ENCODE data around the gene FLOT1.
"Not testable (repeated sequence)": the region's sequence is repeated elsewhere in the genome, so short reads cannot be mapped to it uniquely, and the experiment has no call there.

Gene FLOT1

DNA sequence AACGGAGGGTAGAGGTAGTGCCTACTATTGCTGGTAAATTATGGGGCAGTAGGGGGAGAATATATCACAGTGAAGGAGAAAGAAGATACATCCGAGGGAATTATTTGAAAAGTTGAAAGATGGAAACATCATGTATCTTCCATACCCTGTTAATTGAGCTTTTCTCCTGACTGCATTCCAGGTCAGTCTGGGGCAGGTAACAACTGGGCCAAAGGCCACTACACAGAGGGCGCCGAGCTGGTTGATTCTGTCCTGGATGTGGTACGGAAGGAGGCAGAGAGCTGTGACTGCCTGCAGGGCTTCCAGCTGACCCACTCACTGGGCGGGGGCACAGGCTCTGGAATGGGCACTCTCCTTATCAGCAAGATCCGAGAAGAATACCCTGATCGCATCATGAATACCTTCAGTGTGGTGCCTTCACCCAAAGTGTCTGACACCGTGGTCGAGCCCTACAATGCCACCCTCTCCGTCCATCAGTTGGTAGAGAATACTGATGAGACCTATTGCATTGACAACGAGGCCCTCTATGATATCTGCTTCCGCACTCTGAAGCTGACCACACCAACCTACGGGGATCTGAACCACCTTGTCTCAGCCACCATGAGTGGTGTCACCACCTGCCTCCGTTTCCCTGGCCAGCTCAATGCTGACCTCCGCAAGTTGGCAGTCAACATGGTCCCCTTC is 19.2 kb downstream of the FLOT1 start:
- DNase-seq (ENCODE audit: low spot score) = not testable (repeated sequence)

DNA sequence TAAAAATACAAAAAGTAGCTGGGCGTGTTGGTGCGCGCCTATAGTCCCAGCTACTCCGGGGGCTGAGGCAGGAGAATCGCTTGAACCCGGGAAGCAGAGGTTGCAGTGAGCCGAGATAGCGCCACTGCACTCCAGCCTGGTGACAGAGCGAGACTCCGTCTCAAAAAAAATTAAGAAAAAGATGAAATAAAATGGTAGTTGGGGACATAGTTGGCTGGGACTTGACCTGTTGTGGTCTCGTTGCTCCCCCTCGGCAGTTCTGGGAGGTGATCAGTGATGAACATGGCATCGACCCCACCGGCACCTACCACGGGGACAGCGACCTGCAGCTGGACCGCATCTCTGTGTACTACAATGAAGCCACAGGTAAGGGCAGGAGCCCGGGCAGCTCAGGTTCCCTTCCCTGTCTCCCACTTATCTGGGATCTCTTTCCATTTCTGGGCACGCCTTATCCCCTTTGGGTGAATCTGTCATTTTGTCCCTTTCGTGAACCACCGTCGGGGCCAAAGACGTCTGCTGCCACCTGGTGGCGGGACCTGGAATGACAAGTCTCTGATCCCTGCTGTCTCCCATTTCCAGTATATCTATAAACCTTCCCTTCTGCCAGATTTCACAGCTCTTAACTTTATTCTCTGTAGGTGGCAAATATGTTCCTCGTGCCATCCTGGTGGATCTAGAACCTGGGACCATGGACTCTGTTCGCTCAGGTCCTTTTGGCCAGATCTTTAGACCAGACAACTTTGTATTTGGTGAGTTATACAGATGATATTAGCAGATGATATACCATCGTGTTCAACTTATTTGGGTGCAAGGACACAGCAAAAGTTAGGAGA is 20.0 kb downstream of the FLOT1 start:
- peak; percentile 91 for DNase-seq (ENCODE audit: low spot score)

DNA sequence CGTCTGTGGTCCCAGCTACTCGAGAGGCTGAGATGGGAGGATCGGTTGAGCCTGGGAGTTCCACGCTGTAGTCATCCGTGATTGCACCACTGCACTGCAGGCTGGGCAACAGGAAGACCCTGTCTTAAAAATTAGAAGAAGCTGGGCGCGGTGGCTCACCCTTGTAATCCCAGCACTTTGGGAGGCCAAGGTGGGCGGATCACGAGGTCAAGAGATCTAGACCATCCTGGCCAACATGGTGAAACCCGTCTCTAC is 20.5 kb downstream of the FLOT1 start:
- not testable (repeated sequence) for DNase-seq (ENCODE audit: low spot score)

DNA sequence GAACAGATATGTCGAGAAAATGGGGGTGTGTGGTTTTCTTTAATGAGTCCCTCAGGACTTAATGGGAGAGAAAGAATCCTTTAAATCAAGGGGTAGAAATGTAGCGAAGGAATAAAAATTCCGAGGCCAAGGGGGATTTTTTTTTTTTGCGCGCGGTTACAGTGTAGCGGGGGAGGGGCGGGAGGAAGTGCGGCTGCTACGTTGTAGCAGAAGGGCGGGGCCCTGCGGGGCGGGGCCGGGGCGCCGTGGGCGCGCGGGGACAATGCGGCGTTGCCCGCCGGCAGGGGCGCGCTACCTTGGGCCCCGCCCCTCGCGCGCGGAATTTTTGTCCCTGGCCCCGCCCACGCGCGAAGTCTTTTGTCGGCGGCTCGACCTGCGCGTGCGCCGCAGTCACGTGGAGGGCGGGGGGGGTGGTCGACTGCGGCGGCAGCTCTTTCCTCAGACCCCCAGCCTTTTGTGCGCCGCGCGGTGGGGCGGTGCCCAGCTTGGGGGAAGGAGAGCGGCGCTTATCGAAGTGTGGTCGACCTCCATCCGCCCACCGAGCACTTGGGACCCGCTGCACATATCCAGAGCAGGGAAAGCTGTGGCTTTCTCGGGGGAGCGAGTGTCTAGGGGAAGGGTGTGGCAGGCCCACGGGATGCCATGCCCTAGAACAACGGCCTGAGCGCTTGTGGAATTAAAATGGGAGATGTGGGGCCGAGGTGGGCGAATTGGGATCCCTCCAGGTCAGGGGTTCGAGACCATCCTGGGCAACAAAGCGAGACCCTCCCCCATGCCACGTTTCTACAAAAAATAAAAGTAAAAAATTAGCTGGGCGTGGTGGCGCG is 21.1 kb downstream of the FLOT1 start:
- peak; percentile 94 for DNase-seq (ENCODE audit: low spot score)

DNA sequence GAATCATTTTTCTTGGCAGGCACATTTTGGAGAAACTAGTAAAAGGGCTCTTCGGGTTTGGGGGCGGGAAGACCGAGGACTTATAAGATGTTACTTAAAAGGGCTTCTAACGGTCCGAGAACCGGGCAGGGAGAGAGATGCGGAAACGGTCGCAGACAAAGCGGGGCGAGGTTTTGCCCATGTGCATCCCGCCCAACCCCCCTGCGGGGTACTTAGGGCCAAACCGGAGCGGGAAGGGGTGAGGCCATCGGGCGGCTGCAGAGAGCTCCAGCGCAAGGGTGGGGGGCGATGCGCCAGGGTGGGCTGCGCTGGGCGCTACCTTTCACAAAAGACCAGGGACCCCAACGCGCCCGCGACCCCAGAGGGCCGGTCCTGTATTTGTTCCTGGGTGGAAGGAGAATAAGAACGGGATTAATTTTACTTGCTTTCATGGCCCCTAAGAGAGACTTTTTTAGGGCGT is 21.7 kb downstream of the FLOT1 start:
- DNase-seq (ENCODE audit: low spot score) = peak; percentile 87

DNA sequence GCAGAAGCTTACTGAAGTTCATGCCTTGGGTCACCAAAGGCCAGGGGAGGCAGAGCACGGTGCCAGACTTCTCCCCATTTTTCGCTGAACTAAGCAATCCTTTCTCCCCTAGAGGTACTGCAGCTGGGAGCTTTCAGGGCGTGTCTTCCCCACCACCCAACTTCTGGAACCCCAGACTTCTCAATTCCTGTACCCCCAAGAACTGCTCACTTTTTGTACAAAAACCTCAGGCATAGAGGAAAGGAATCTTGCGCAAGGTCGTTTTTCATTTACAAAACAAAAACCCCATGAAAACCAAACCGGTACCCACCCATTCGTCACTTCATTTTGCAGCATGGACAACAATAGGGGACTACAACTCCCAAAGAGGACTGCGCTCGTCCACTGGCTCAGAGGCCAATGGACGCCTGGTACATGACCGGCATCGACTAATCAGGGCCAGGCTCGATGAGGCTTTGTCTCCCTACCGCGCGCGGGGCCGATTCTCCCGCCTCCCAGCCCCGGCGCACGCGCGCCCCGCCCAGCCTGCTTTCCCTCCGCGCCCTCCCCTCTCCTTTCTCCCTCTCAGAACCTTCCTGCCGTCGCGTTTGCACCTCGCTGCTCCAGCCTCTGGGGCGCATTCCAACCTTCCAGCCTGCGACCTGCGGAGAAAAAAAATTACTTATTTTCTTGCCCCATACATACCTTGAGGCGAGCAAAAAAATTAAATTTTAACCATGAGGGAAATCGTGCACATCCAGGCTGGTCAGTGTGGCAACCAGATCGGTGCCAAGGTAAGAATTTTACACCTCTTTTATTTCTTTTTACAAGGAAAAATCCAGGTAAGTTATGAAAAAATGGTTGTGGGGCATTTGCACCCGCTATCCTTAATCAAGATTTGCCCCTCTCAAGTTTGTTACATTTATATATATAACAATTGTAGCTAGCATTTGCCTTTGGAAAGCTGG is 22.4 kb downstream of the FLOT1 start, which contains the start of gene TUBB:
TSS of gene TUBB (plus strand) at position 562 of the 947 bp plus-strand sequence. CDS start at position 717, 155 bp downstream.
- peak; percentile 98 for DNase-seq (ENCODE audit: low spot score)

DNA sequence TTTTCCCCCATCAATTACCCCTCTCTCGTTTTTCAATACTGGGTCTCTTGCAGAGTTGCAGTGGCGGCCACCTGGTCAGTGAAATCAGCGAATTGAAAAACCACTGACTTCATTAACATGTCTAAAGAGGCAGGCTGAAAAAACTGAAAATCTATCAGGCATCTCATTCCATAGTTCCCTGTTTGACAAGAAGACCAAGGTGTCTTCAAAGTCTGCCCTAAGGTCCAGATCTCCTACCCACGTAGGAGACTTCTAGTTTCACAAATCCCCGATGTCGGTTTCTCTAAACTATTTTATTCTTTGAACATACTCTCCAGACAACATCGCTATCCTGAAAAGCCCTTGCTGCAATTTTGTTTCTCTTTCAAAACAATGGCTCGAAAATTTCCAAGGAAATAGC is 23.1 kb downstream of the FLOT1 start:
- DNase-seq (ENCODE audit: low spot score) = no peak

DNA sequence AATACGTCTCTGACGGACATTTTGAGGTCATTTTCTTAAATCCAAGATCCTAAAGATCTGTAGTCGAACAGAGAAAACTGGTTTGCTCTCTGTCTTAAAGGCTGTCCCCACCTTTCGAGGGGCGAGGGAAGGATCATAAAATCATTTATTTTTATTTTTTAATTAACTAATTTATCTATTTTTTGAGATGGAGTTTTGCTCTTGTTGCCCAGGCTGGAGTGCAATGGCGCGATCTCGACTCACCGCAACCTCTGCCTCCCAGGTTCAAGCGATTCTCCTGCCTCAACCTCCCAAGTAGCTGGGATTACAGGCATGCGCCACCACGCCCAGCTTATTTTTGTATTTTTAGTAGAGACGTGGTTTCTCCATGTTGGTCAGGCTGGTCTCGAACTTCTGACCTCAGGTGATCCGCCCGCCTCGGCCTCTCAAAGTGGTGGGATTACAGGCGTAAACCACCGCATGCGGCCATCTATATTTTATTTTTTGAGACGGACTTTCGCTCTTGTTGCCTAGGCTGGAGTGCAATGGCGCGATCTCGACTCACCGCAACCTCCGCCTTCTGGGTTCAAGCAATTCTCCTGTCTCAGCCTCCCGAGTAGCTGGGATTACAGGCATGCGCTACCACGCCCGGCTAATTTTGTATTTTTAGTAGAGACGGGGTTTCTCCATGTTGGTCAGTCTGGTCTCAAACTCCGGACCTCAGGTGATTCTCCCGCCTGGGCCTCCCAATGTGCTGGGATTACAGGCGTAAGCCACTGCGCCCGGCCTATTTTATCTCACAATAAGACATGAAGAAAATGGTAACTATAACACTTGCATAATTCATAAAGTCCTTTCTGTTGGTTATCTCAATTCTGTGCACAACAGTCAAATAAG is 24.4 kb downstream of the FLOT1 start:
- DNase-seq (ENCODE audit: low spot score) = not testable (repeated sequence)

DNA sequence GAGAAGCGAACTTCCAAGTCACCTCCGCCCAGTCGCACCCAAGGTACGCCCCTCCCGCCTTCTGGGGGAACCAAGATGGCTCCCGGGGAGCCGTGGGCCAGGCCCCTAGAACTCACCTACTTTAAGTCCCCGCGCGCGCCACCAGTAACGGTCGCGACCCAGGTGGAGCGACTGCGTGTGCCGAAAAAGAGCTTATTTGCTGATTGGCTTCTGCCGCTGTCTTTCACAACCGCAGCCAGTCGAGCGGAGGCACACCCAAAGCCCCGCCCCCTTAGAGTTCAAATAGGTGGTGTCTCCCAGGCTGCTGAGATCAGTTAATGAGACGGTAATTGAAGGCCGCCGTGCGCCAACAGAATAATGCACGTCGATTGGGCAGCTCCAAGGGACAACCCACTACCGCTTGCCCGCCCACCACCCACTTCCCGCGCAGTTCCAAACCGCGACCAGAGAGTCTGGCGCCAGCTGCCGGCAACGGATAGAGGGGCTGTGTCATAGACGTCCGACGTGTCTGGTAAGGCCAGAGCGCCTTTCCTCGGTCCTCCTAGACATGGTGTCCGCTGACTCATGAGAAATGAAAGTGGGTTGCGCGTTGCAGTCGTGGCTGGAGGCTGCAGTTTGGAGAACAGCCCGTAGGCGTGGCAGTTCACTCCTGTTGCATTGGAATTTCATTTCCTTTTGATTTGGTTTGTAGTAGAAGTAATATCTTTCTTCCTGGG is 25.2 kb downstream of the FLOT1 start, which contains the start of gene MDC1:
TSS of gene MDC1 (minus strand) at position 153 of the 716 bp plus-strand sequence. CDS start 2,106 bp downstream, outside the sequence.
- DNase-seq (ENCODE audit: low spot score) = peak; percentile 100

DNA sequence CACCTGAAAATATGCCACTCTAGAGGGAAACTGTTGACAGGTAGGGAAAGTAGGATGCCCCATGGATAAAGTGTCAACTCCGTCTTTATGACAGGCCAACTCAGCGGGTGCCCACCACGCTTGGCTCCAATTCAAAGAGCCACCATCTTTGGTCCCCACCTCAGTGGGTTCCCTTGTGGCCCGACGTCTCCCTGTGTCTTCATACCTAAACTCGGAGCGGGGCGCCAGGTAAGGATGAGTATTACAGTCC is 25.7 kb downstream of the FLOT1 start:
- no peak for DNase-seq (ENCODE audit: low spot score)

DNA sequence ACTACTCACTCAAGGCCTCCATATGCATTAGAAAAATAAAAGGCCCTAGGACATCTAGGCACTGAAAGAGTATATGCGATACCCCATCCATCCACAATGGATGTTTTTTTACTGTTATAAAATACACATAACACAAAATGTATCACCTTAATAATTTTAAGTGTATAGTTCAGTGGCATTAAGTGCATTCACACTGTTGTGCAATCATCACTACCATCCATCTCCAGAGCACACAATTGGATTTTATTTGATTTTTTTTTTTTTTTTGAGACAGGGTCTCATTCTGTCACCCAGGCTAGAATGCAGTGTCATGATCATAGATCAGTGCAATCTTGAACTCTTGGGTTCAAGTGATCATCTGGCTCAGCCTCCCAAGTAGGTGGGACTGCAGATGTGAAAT is 28.2 kb downstream of the FLOT1 start:
- no peak for DNase-seq (ENCODE audit: low spot score)

DNA sequence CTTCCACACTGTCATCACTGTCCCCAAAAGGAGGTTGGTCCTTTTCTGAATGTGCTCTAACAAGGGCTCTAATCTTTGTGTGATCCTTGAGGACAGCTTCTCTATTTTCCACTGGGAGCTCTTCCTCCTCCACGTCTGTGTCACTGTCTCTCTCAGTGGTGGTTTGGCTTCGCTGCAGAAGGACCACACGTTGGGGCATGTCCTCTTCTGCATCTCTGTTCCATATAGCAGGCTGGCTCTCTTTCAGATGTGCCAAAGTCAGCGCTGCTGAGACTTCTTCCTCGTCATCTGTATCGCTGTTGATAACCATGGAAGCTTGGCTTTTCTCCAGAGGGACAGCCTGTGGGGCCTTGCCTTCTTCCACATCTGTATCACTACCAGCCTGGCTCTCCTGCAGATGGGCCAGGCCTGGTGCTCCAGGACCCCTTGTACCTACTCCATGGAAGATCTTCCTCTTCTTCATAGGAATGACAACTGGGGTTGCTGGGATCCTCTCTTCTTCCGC is 30.0 kb downstream of the FLOT1 start:
- DNase-seq (ENCODE audit: low spot score) = no peak

DNA sequence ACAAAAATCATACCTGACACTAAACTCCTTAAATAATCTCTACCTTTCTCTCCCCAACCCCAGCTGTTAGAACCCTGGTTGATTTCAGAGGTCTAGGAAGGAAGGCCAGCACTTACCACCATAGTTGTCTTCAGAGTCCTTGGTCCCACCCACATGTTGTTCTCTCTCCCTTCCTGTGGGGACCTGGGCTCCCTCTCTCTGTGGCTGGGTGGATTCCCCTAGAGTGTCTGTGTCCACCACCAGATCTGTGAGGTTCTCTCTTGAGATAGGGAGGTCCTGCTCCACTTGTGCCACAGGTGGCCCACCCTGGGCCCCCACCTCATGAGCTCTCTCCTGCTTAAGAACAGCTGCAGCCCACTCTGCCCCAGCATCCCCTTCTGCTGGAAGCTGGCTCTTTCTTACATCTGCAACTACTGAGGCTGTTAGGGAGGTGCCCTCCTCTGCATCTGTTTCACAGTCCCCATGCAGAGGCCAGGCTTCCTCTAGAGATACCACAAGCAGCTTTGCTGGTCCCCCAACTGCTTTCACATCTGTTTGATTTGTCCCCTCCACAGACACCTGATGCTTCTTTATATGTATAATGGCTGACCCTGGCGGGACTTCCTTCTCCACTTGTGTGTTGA is 30.6 kb downstream of the FLOT1 start:
- DNase-seq (ENCODE audit: low spot score) = no peak

DNA sequence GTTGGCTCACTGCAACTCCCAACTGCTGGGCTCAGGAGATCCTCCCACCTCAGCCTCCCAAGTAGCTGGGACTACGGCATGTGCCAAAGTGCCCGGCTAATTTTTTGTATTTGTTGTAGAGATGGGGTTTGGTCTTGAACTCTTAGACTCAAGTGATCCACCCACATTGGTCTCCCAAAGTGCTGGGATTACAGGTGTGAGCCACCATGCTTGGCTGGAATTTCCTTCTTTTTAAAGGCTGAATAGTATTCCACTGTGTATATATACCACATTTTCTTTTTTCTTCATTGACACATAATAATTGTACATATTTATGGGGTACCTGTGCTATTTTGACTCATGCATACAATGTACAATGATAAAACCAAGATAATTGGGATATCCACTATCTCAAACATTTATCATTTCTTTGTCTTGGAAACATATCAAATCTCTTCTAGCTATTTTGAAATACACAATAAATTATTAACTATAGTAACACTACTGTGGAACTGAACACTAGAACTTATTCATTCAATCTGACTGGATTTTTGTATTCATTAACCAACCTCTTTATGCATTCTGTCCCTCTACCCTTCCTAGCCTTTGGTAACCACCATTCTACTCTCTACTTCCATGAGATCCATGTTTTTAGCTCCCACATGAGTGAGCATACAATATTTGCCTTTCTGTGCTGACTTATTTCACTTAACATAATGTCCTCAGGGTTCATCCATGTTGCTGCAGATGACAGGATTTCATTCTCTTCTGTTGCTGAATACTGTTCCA is 33.2 kb downstream of the FLOT1 start:
- no peak for DNase-seq (ENCODE audit: low spot score)

DNA sequence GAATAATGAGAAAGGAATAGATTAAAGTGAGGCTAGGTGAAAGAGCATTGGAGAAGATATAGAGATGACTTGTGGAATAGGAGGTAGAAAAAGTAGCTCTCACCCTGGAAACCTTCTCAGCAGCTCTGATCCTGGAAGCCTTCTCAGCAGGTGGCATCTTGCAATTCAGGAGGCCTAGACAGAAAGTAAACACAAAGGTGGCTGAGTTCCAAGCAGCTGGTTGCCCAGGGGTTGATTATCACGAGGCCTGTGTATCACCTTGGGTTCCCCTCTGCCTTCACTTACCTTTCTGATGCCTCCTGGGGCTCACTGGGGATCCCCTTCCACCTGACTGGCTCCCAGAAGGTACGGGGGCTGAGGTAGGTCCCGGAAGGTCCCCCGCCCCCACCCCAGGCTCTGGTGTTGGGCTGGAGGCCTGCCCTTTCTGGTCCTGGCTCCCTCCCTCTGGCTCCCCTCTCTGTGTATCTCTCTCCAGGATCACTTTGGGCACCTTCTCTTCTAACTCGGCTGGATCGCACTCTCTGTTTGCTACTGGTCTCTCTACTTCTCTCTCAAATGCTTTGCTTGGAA is 35.1 kb downstream of the FLOT1 start:
- no peak for DNase-seq (ENCODE audit: low spot score)

DNA sequence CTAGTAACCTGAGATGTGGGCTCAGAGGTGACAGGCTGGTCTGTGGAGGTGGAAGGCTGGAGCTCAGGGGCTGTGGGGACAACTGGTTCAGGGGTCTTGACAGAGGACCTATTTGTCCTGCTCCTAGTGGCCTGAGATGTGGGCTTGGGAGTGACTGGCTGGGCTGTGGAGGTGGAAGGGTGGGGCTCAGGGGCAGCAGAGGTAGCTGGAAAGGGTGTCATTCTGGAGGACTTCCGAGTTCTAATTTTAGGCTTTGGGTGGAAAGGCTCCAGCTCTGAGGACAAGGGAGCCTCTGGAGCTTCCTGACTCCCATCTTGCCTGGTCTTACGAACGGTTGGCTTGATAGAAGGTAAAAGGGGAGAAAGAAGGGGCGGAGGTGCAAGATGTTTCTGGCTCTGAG is 36.9 kb downstream of the FLOT1 start:
- DNase-seq (ENCODE audit: low spot score) = no peak

DNA sequence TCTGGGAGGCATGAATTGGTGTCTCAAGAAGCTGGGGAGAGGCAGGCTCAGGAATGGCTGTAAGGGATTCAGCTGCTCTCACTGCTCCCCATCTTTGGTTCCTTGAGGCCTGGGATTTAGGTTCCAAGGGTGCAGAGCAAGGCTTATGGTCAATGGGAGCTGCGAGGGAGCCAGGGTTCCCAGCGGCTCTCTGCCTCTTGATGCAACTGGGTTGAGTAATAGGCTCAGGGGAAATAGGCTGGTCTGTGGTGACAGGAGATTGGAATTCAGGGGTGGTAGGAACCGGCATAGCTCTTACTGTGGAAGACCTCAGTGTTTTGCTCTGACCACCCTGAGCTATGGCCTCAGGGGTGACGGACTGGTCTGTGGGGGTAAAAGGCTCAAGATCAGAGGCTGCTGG is 38.7 kb downstream of the FLOT1 start:
- no peak for DNase-seq (ENCODE audit: low spot score)

DNA sequence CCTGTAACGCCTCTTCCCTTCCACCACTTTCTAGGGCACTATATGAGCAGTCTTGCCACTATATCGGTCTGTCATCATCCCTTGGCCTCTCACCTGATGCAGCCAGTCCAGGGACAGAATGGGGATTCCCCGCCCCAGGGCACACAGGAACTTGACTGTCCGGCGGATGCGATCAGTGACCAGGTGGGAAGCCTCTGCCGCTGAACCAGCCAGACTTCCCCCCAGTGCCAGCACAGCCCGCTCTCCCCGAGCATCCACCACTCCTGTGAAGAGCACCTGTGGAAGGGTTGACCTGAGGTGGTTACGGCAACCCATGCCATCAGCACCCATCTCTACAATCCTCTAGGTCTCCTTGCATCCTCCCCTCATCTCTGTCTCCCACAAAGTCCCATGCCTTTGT is 39.5 kb downstream of the FLOT1 start:
- no peak for DNase-seq (ENCODE audit: low spot score)
